ENCODE data around the gene RASA3.

- TF ChIP-seq EZH2 (IDR thresholded peaks at IDR 0.05; ENCODE audit: insufficient read depth, low read length): no peak
- TF ChIP-seq CTCF (IDR thresholded peaks at IDR 0.05; ENCODE audit: insufficient read depth, low read depth, low read length): no peak
Measured at GRCh38 chr13:114071410-114071809, 61.0 kb downstream of the RASA3 start.

All from astrocyte (in vitro differentiated cells and primary cell).